Liver (tissue), 9 donors: ENCODE results near the gene GRID2IP. TPM values are rescaled to one million over a fixed set of nuclear protein-coding genes. Genes with fewer than 3 reads are reported as not detected.
"Not testable (repeated sequence)": the region's sequence is repeated elsewhere in the genome, so short reads cannot be mapped to it uniquely, and the experiment has no call there.

Experiments used
- DNase-seq: peaks from one replicate; pipeline ENCODE4 v3.0.0-alpha.2; 2017; ENCODE audit warnings: low spot score
- H3K27ac ChIP-seq, 2 donors: one replicate each; pipeline ENCODE4 v1.7.0; 2013; ENCODE audit warnings: inconsistent platforms in 2 of 2, low read length in 2 of 2, control low read depth in 1 of 2, low read depth in 1 of 2, mild to moderate bottlenecking in 1 of 2
- H3K27me3 ChIP-seq, 4 donors: one replicate each; pipeline versions ENCODE4 v1.6.1 to v1.7.0; 2013; ENCODE audit warnings: low read length in 3 of 4, inconsistent platforms in 1 of 4, mild to moderate bottlenecking in 1 of 4, moderate library complexity in 1 of 4; ENCODE audit not compliant: control insufficient read depth in 4 of 4, insufficient read depth in 4 of 4
- H3K36me3 ChIP-seq, 4 donors: one replicate each; pipeline versions ENCODE4 v1.6.1 to v1.7.0; 2013; ENCODE audit warnings: low read length in 3 of 4, mild to moderate bottlenecking in 3 of 4, low read depth in 1 of 4, moderate library complexity in 1 of 4; ENCODE audit not compliant: control insufficient read depth in 4 of 4, insufficient read depth in 3 of 4
- H3K4me1 ChIP-seq, 4 donors: one replicate each; pipeline versions ENCODE4 v1.6.1 to v1.7.0; 2013; ENCODE audit warnings: low read length in 3 of 4, mild to moderate bottlenecking in 3 of 4, moderate library complexity in 1 of 4; ENCODE audit not compliant: control insufficient read depth in 4 of 4, insufficient read depth in 4 of 4
- H3K4me3 ChIP-seq, 3 donors: one replicate each; pipeline versions ENCODE4 v1.6.1 to v1.7.0; 2013; ENCODE audit warnings: low read length in 3 of 3, control low read depth in 1 of 3, low read depth in 1 of 3, mild to moderate bottlenecking in 1 of 3
- H3K9ac ChIP-seq, 2 donors: one replicate each; pipeline ENCODE4 v1.7.0; 2013; ENCODE audit warnings: low read length in 2 of 2, mild to moderate bottlenecking in 2 of 2, moderate library complexity in 2 of 2, control low read depth in 1 of 2, low read depth in 1 of 2
- H3K9me3 ChIP-seq, 4 donors: one replicate each; pipeline versions ENCODE4 v1.6.1 to v1.7.0; 2013; ENCODE audit warnings: low read length in 3 of 4; ENCODE audit not compliant: control insufficient read depth in 4 of 4
- FOXA1 ChIP-seq: IDR thresholded peaks from 2 replicates; pipeline ENCODE4 v1.6.1; 2016; ENCODE audit warnings: antibody characterized with exemption
- GABPA ChIP-seq, 2 donors: IDR thresholded peaks in 1 of 2; conservative IDR thresholded peaks in 1 of 2; 2 replicates each; pipeline ENCODE4 v1.6.1; 2016; ENCODE audit warnings: antibody characterized with exemption in 2 of 2, mild to moderate bottlenecking in 1 of 2, moderate library complexity in 1 of 2
- HNF4A ChIP-seq, 2 donors: conservative IDR thresholded peaks; 2 replicates each; pipeline ENCODE4 v1.6.1; 2016; ENCODE audit warnings: antibody characterized with exemption in 2 of 2, mild to moderate bottlenecking in 2 of 2
- JUND ChIP-seq, 2 donors: IDR thresholded peaks; 2 replicates each; pipeline ENCODE4 v1.6.1; 2016; ENCODE audit warnings: antibody characterized with exemption in 2 of 2
- NR2F2 ChIP-seq: IDR thresholded peaks from 2 replicates; pipeline ENCODE4 v1.6.1; 2016; ENCODE audit warnings: antibody characterized with exemption
- RAD21 ChIP-seq, 2 donors: IDR thresholded peaks; 2 replicates each; pipeline ENCODE4 v1.6.1; 2016; ENCODE audit warnings: antibody characterized with exemption in 2 of 2, mild to moderate bottlenecking in 2 of 2
- RXRA ChIP-seq, 2 donors: IDR thresholded peaks; 2 replicates each; pipeline ENCODE4 v1.6.1; 2017 to 2018; ENCODE audit warnings: antibody characterized with exemption in 2 of 2, mild to moderate bottlenecking in 1 of 2
- SP1 ChIP-seq: IDR thresholded peaks from 2 replicates; pipeline ENCODE4 v1.6.1; 2018; ENCODE audit warnings: antibody characterized with exemption, mild to moderate bottlenecking
- YY1 ChIP-seq: IDR thresholded peaks from 2 replicates; pipeline ENCODE4 v1.6.1; 2016; ENCODE audit warnings: antibody characterized with exemption, mild to moderate bottlenecking
- ZBTB33 ChIP-seq: IDR thresholded peaks from 2 replicates; pipeline ENCODE4 v1.6.1; 2016; ENCODE audit warnings: antibody characterized with exemption
- WGBS: extraction: QIAGEN DNeasy Blood & Tissue Kit; methylation state at CpG from one replicate; pipeline ENCODE4 v1.1.7; 2013; 5-methylcytosine and 5-hydroxymethylcytosine counted together
- polyA plus RNA-seq, 2 donors: library from polyadenylated mRNA; stranded (reverse) in 1 of 2; unstranded in 1 of 2; fragments of 200-250 nt in 1 of 2; fragments of >200 nt in 1 of 2; fragmentation: Nextera tagmentation in 1 of 2; extraction: Ambion mirVana in 1 of 2; gene quantifications; one replicate each; pipeline versions ENCODE4 v1.2.1 to v1.2.3, GENCODE V29; 2013 to 2015
- total RNA-seq, 2 donors: library from RNA; depleted of rRNA; stranded (reverse); fragments of >200 nt; gene quantifications; one replicate each; pipeline ENCODE4 v1.2.3, GENCODE V29; 2014
- TF ChIP-seq, protein P1 (sequence below): IDR thresholded peaks from 2 replicates; pipeline ENCODE4 v1.6.1; 2016; ENCODE audit warnings: antibody characterized with exemption
- TF ChIP-seq, protein P2 (sequence below): fragments of 150-350 bp; IDR thresholded peaks from 2 replicates; pipeline ENCODE4 v1.5.1; 2017; ENCODE audit warnings: improper control_type of control experiment, low read depth, low read length; ENCODE audit not compliant: missing input control
- donor health status: healthy.
- donor health status: healthy.
- donor health status: healthy.
- donor health status: healthy.
- donor health status: healthy.

Gene GRID2IP
- total and polyA plus RNA-seq, 4 donors: 0.05 to 0.08 TPM; not detected in 2

GRCh38 chr7:6451224-6451705 is 100.0 kb downstream of the GRID2IP start:
- H3K27me3 ChIP-seq: no peaks in the 10 kb centered on the region
- H3K9me3 ChIP-seq: no peaks in the 10 kb centered on the region
- no peak overlapping the region for H3K4me3 ChIP-seq
- H3K9ac ChIP-seq: no peak overlapping the region
- H3K4me1 ChIP-seq: peaks cover 0 to 11% (median 4%) of the 10 kb centered on the region in 4 donors
- DNase-seq: no peak
- H3K36me3 ChIP-seq: no peaks in the 10 kb centered on the region
- 89% methylated on average over 6 of the region's 6 CpGs for WGBS
- TF ChIP-seq ZBTB33 (no peak), JUND (IDR thresholded peaks at IDR 0.05) (no peak), RXRA (IDR thresholded peaks at IDR 0.05) (no peak), FOXA1 (no peak), NR2F2 (no peak), YY1 (no peak), HNF4A (conservative IDR thresholded peaks at IDR 0.05) (no peak)
- TF ChIP-seq, protein P1, sequence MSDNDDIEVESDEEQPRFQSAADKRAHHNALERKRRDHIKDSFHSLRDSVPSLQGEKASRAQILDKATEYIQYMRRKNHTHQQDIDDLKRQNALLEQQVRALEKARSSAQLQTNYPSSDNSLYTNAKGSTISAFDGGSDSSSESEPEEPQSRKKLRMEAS: no peak
- H3K27ac ChIP-seq: no peak overlapping the region

GRCh38 chr7:6450591-6450990 is 100.7 kb downstream of the GRID2IP start:
- H3K27me3 ChIP-seq, DNase-seq, H3K27ac ChIP-seq, H3K4me3 ChIP-seq, H3K36me3 ChIP-seq, H3K9ac ChIP-seq, H3K9me3 ChIP-seq: not testable (repeated sequence)
- peaks cover 0 to 11% (median 4%) of the 10 kb centered on the region in 4 donors for H3K4me1 ChIP-seq
- 91% methylated on average over 10 of the region's 10 CpGs for WGBS

GRCh38 chr7:6449884-6450283 is 101.4 kb downstream of the GRID2IP start:
- H3K36me3 ChIP-seq, H3K9ac ChIP-seq, H3K9me3 ChIP-seq, H3K27me3 ChIP-seq, H3K4me3 ChIP-seq, H3K27ac ChIP-seq, DNase-seq: not testable (repeated sequence)
- 72% methylated on average over 11 of the region's 11 CpGs for WGBS
- H3K4me1 ChIP-seq: peaks cover 0 to 11% (median 4%) of the 10 kb centered on the region in 4 donors

GRCh38 chr7:6448943-6449543 is 102.2 kb downstream of the GRID2IP start:
- Histone ChIP-seq H3K27me3 (no peaks in the 10 kb centered on the region), H3K4me3 (no peak overlapping the region), H3K27ac (peak overlapping the region; percentile 57 to 74), H3K9me3 (no peaks in the 10 kb centered on the region), H3K36me3 (peaks cover 0 to 10% (median 8%) of the 10 kb centered on the region in 4 donors), H3K4me1 (peaks cover 0 to 11% (median 4%) of the 10 kb centered on the region in 4 donors), H3K9ac (no peak overlapping the region)
- 89% methylated on average over 16 of the region's 16 CpGs for WGBS
- TF ChIP-seq, protein P1: no peak
- TF ChIP-seq GABPA (IDR thresholded peaks at IDR 0.05 in 1 of 2, conservative IDR thresholded peaks at IDR 0.05 in 1 of 2) (no peak), YY1 (no peak), FOXA1 (no peak), SP1 (no peak), RAD21 (IDR thresholded peaks at IDR 0.05) (no peak), HNF4A (conservative IDR thresholded peaks at IDR 0.05) (no peak), RXRA (IDR thresholded peaks at IDR 0.05) (no peak)
- TF ChIP-seq, protein P2, sequence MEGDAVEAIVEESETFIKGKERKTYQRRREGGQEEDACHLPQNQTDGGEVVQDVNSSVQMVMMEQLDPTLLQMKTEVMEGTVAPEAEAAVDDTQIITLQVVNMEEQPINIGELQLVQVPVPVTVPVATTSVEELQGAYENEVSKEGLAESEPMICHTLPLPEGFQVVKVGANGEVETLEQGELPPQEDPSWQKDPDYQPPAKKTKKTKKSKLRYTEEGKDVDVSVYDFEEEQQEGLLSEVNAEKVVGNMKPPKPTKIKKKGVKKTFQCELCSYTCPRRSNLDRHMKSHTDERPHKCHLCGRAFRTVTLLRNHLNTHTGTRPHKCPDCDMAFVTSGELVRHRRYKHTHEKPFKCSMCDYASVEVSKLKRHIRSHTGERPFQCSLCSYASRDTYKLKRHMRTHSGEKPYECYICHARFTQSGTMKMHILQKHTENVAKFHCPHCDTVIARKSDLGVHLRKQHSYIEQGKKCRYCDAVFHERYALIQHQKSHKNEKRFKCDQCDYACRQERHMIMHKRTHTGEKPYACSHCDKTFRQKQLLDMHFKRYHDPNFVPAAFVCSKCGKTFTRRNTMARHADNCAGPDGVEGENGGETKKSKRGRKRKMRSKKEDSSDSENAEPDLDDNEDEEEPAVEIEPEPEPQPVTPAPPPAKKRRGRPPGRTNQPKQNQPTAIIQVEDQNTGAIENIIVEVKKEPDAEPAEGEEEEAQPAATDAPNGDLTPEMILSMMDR: no peak
- DNase-seq: no peak
